GM10248 (cell line): ENCODE measurements around the gene ECEL1.

Source experiments
- CTCF ChIA-PET: fragments of 300-600 bp; sonication (Branson Sonifier 250); formaldehyde crosslinking; extraction: SDS; loops from one replicate; lab custom pipeline; 2021; ENCODE audit warnings: antibody characterized with exemption; lab: Yijun Ruan, JAX
- POLR2A ChIA-PET: fragments of 350-650 bp; sonication (Branson Sonifier 250); formaldehyde crosslinking; extraction: SDS; loops from one replicate; lab custom pipeline; 2020; ENCODE audit warnings: antibody characterized with exemption; lab: Yijun Ruan, JAX
- DNase-seq: peaks from one replicate; pipeline ENCODE4 v3.0.0; 2012; ENCODE audit errors: extremely low spot score
- TF ChIP-seq, protein P1 (sequence below): IDR thresholded peaks from 2 replicates; pipeline ENCODE4 v1.5.1; 2012; ENCODE audit warnings: mild to moderate bottlenecking, low read depth; ENCODE audit errors: extremely low read depth, missing control alignments, control extremely low read depth

The ECEL1 gene

DNA sequence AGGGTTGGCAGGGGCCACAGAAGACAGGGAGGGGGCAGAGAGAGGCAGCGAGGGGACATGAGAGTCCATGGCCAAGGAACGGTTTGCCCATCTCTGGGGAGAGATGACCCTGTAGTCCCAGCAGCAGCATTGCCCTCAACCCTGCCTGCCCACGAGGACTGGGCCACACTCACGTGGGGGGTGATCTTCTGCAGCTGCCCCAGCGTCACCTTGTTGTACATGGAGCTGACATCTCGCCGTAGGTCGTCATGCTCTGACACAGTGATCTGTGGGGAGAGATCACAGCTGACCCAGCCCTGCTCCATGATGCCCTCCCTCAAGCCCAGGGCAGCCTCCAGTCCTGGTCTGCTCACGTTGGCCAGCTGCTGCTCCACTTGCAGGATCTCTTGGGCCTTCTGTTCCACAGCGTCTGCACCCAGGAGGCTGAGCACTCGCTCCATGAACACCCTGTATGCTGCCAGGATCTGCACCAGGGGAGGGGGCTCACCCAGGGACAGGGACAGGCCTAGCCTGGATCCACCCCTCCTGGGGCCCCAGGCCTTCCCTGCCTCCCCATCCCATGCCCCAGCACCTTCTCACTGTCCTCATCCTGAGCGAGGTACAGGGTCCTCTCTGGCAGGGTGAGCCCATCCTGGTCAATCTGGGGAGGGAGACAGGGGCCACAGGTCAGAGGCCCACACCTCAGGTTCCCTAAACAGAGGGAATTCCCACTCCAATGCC, 2.8 kb downstream of the ECEL1 start:
- POLR2A ChIA-PET, result no interaction called here
- CTCF ChIA-PET, result no interaction called here
- DNase-seq, result no peak
- TF ChIP-seq, protein P1, sequence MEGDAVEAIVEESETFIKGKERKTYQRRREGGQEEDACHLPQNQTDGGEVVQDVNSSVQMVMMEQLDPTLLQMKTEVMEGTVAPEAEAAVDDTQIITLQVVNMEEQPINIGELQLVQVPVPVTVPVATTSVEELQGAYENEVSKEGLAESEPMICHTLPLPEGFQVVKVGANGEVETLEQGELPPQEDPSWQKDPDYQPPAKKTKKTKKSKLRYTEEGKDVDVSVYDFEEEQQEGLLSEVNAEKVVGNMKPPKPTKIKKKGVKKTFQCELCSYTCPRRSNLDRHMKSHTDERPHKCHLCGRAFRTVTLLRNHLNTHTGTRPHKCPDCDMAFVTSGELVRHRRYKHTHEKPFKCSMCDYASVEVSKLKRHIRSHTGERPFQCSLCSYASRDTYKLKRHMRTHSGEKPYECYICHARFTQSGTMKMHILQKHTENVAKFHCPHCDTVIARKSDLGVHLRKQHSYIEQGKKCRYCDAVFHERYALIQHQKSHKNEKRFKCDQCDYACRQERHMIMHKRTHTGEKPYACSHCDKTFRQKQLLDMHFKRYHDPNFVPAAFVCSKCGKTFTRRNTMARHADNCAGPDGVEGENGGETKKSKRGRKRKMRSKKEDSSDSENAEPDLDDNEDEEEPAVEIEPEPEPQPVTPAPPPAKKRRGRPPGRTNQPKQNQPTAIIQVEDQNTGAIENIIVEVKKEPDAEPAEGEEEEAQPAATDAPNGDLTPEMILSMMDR, result no peak

DNA sequence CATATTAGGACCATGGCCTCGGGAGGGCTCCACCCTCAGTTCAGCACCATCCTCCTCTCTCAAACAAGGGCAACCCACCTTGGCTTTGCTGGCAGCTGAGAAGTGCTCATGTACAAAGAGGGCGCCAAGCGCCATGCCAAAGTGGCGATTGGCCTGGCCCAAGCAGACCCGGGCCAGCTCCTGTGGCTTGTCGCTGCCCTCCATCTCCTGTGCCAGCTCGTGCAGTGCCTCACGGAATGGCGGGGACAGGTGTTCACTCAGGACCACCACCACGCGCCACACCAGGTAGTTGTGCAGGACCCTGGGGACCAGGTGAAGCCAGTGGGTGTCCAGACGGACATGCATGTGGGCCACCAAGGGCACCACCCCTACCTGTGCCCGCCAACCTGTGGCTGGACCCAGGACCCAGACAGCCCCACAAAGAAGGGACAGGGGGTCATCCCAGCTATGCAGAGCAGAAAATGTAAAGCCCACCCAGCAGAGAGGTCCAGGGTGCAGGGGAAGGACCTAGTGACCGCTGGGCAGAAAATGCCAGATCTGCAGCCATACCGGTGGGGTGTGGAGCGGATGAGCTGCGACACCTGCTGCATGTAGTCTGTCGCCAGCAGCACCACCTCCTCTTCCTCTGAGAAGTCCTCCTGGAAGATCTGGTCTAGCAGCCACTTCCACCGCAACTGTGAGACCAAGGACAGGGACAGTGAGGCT, 3.6 kb downstream of the ECEL1 start:
- TF ChIP-seq, protein P1, result no peak
- ChIA-PET CTCF (no interaction called here), POLR2A (no interaction called here)
- DNase-seq, result no peak

DNA sequence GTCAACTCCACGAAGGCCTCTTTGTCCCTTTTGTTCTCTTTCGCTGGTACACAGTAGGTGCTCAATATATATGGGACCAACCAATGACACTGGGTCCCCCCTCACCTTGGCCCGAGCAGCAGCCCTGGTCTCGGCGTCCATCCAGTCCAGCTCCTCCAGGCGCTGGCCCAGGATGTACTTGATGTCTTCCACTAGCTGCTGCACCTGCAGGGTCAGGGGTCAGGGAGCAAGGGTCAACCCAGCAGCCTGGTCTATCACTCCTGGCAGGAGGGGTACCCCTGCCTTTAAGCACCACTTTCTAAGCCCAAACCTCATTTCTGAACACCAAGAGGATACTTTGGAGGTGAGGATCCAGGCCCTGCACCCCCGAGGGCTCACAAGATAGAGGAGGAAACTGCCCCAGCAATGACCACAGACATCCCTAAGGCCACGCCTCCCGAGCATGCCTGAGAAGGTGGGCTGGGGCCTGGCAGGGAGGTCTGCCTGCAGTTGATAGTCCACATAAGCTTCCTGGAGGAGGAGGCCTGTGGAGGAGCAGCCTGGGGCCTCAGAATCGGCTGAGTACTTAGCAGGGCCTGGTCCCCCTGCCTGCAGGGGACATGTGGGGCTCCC, 4.2 kb downstream of the ECEL1 start:
- CTCF ChIA-PET, result no interaction called here
- POLR2A ChIA-PET, result no interaction called here
- no peak for DNase-seq
- TF ChIP-seq, protein P1, result no peak

DNA sequence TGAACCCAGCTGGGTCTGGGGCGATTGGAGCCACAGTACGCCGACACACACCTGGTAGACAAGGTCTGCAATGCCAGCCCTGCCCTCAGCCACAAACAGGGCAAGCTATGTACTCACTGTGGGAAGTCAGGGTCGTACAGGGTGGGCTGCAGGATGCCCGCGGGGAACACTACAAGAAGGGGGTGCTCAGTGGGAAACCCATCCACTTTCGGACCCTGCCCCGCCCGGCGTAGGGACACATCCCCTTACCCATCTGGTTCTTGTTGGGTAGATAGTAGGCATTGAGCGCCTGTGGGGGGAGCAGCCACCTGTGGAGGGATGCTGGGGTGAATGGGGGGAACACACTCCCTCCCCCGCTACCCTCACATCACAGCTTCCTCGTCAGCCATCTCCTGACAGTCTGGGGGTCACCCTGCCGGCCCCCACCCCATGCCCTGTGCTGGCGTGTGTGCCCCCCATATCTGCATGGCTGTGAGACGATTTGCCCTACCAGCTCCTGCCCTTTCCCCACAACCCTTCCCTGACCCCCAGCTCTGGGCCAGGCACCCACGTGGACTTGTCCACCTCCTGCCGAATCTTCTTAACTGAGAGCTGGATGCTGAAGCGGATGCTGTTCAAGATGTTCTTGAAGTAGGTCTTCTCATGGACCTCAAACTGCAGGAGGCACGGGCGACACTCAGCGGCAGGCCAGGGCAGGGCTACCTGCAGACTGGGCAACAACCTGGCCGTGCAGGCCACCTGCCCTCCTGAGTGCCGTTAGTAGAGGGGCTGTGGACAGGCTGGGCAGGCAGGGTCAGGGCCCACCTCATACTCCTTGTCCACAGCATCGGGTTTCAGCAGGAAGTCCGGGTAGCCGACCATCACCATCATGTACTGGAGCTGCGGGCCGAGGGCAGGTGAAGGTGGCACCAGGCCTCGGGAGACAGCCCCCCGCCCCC, 5.1 kb downstream of the ECEL1 start:
- ChIA-PET POLR2A (no interaction called here), CTCF (no interaction called here)
- TF ChIP-seq, protein P1, result no peak
- no peak for DNase-seq

DNA sequence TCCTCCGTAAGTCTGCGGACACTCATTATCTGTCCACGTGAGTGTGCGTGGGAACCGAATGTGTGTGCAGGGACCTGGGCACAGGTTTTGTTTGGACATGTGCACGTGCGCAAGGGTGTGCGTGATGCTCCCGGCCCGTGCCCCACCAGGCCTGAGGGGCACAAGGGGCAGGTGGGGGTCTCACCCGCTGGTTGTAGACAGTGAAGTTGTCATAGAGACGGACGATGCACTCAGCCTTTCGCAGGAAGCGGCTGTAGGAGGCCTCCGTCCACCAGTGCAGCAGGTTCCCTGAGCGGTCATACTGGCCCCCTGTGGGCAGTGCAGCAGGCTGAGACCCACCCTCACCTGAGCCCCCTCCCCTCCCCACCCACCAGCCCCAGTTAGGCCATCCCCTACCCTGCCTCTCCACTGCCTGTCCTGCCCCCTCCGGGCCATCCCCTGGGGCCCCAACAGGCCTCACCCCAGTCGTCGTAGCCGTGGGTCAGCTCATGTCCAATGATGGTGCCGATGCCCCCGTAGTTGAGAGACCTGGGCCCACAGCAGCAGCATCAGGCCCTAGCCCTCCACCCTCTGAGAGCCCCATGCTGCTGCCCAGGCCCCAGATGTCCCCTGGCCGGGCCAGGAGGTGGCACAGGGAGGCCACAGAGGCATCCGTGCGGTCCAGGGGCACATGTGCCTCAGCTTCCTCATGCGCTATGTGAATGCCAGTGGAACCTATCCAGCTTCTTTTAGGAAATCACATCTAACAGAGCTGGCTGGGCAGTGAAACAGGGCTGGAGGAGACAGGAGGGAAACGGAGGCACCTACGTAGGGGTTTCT, 6.1 kb downstream of the ECEL1 start:
- ChIA-PET CTCF (no interaction called here), POLR2A (no interaction called here)
- no peak for DNase-seq
- TF ChIP-seq, protein P1, result no peak
